ENCODE measurements around the gene ZSWIM6.

Gene ZSWIM6

DNA sequence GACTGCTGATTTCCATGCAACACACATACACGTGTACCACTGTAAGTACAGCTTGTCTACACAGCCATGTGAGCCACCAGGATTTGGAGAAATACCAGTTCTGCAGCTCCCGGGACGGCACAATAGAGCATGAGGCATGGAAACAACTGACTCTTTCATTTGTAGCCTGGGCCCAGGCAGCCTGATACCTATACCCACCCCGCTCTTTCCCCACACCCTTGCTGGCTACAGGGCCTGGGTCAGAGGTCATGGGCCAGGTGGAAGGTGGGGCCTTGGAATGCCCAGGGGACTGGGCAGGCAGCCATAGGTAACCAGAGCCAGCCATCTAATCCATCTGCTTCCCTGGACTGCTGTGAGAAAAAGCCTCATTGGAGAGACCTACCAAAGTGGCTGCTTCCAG, 39.0 kb upstream of the ZSWIM6 start:
- no peak overlapping the region for H3K4me2 ChIP-seq
- no peak overlapping the region for H3K27ac ChIP-seq
- no peak for TF ChIP-seq Cebpa-rat (IDR thresholded peaks at IDR 0.05)

DNA sequence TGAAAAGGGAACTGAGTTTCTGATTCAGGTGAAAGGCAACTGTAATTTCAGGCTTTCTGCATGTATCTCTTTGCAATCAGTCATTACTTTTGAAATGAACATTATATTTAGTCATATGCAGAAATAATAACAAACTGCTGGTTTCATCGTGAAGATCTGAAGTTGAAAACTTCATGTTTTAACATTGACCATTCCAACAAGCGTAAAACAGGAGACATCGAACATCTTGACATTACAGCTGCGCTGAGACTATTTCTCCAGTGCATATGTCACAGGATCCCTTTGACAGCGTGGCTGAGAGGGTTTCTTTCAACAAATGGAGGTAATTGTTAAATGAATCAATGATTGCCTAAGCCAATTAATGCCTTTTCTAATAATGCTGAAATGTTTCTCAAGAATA, 38.2 kb upstream of the ZSWIM6 start:
- H4K20me1 ChIP-seq, result no peaks in the 10 kb centered on the region
- peaks cover 26% of the 10 kb centered on the region for H3K4me1 ChIP-seq
- H3K4me3 ChIP-seq, result no peak overlapping the region
- H3K36me3 ChIP-seq, result no peaks in the 10 kb centered on the region
- no peak overlapping the region for H3K9ac ChIP-seq
- no peak overlapping the region for H3K27ac ChIP-seq
- no peaks in the 10 kb centered on the region for H3K9me3 ChIP-seq
- H3K27me3 ChIP-seq, result no peaks in the 10 kb centered on the region
- TF ChIP-seq Cebpa-rat (IDR thresholded peaks at IDR 0.05), result no peak
- no peak overlapping the region for H3K4me2 ChIP-seq

More for the DNA sequence above, 39.0 kb upstream of the ZSWIM6 start:
- H3K9ac ChIP-seq, result no peak overlapping the region
- no peaks in the 10 kb centered on the region for H3K9me3 ChIP-seq
- H3K36me3 ChIP-seq, result no peaks in the 10 kb centered on the region
- H4K20me1 ChIP-seq, result no peaks in the 10 kb centered on the region
- H3K4me1 ChIP-seq, result peaks cover 26% of the 10 kb centered on the region
- H3K27me3 ChIP-seq, result no peaks in the 10 kb centered on the region
- H3K4me3 ChIP-seq, result no peak overlapping the region

DNA sequence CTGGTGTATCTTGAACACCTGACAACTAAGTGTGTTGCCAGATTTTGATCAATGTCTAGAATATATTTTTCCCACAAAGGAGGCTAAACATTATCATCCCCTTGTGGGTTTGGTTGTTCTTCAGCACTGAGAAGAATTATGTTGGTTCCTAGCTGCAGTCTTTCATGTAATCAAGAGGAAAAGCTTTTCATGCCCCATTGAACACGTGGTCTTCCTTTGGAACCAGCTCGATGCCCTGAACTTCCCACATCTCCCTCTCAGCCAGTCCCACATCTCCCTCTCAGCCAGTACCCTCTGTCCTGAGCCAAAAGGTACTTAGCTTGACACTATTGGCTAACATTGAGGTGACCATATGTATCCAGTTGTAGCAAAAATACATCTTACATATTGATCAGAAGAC, 36.7 kb upstream of the ZSWIM6 start:
- Histone ChIP-seq H3K9ac (no peak overlapping the region), H3K27me3 (no peaks in the 10 kb centered on the region), H3K4me1 (peaks cover 18% of the 10 kb centered on the region), H3K4me3 (no peak overlapping the region), H4K20me1 (no peaks in the 10 kb centered on the region), H3K4me2 (peak overlapping the region; percentile 16), H3K9me3 (no peaks in the 10 kb centered on the region), H3K36me3 (no peaks in the 10 kb centered on the region), H3K27ac (no peak overlapping the region)
- TF ChIP-seq Cebpa-rat (IDR thresholded peaks at IDR 0.05), result no peak

- Histone ChIP-seq H3K4me1 (peaks cover 11% of the 10 kb centered on the region), H3K4me2 (no peak overlapping the region), H4K20me1 (no peaks in the 10 kb centered on the region)
Observed at GRCh38 chr5:61298066-61298465, 34.0 kb upstream of the ZSWIM6 start.

DNA sequence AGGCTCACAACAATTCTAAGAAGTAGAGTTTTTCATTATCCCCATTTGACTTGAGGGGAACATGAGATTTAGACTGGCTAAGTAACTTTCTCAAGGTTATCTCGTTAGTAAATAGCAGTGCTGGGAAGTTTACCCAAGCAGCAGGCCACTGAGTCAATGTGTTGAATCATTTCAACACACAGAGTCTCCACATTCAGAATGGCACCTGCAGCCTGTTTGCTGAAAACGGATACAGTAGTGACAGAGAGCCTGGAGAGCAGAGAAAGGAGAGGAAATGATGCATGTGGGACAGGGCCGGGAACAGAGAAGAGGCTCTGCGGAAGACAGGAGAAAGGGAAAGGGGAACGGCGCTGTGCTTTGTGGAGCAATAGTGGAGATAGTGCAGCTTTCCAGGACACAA, 33.5 kb upstream of the ZSWIM6 start:
- H3K4me2 ChIP-seq, result no peak overlapping the region
- H3K27me3 ChIP-seq, result no peaks in the 10 kb centered on the region
- TF ChIP-seq Cebpa-rat (IDR thresholded peaks at IDR 0.05), result no peak
- peaks cover 11% of the 10 kb centered on the region for H3K4me1 ChIP-seq
- no peaks in the 10 kb centered on the region for H3K9me3 ChIP-seq
- H3K27ac ChIP-seq, result no peak overlapping the region
- no peaks in the 10 kb centered on the region for H3K36me3 ChIP-seq
- no peaks in the 10 kb centered on the region for H4K20me1 ChIP-seq
- no peak overlapping the region for H3K4me3 ChIP-seq
- no peak overlapping the region for H3K9ac ChIP-seq

More at GRCh38 chr5:61298066-61298465, 34.0 kb upstream of the ZSWIM6 start:
- Histone ChIP-seq H3K9ac (no peak overlapping the region), H3K9me3 (no peaks in the 10 kb centered on the region), H3K36me3 (no peaks in the 10 kb centered on the region), H3K27ac (no peak overlapping the region), H3K27me3 (no peaks in the 10 kb centered on the region), H3K4me3 (no peak overlapping the region)
- TF ChIP-seq Cebpa-rat (IDR thresholded peaks at IDR 0.05), result no peak

DNA sequence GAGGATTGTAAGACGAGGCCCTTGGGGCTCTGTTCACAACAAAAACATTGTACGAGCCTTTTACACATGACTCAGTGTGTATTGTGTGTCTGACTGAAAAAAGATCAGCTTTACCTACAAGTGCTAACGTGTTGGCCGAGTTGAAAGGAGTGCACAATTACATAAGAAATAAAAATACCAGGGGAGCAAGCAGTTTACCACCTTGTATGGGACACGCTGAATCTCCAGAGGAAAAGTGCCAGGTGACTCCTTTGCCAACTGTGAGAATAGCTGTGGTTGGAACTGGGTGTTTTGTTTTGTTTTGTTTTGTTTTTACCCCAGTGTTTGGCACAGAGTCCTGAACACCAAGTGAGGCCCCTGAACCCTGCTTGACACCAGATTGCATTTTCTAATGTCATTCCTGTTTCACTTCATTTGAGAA, 32.8 kb upstream of the ZSWIM6 start:
- peaks cover 11% of the 10 kb centered on the region for H3K4me1 ChIP-seq
- H3K9ac ChIP-seq, result no peak overlapping the region
- no peak overlapping the region for H3K4me3 ChIP-seq
- no peak overlapping the region for H3K27ac ChIP-seq
- TF ChIP-seq Cebpa-rat (IDR thresholded peaks at IDR 0.05), result no peak
- H3K9me3 ChIP-seq, result no peaks in the 10 kb centered on the region
- no peaks in the 10 kb centered on the region for H3K36me3 ChIP-seq
- no peaks in the 10 kb centered on the region for H3K27me3 ChIP-seq
- H3K4me2 ChIP-seq, result no peak overlapping the region
- no peaks in the 10 kb centered on the region for H4K20me1 ChIP-seq

DNA sequence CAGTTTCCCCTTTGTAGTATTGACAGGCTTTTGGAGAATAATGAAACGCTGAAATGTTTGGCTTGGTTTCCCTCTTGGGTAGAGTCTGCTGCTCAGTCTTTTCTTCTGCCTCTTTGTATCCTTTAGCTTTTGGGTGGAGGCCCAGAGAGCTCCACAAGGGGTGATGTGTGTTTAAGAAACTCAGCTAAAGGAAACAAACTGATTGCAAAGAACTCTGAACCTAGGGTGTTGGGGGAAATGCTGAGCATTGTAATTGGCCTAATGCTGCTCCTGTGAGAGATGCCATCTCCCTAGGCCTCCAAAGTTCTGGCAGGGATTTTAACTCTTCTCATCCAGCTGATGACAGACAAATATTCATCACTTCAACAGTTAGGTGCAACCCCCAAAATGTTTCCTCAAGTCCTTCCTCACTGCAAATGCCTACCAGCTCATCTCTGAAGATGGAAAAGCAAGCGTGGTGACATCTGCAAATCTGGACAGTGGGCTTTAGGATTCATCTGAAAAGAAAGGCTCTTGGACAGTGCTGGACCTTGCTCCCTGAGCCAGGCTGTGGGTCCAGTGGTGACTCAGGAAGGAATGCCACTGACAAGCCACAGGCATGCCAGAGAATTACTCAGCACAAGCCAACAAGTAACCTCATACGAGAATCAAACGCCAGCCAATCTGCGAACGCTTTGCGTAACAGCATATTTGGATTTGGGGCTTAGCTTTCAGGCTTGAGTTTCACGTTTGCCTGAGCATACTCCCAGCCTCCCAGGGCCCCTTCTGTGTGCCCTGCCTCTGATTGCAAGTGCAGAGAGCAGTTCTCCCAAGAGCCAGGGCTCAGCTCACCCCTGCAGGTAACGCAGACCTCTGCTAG, 30.5 kb upstream of the ZSWIM6 start:
- no peak overlapping the region for H3K9ac ChIP-seq
- H3K36me3 ChIP-seq, result no peaks in the 10 kb centered on the region
- H3K4me1 ChIP-seq, result no peaks in the 10 kb centered on the region
- no peaks in the 10 kb centered on the region for H3K27me3 ChIP-seq
- H4K20me1 ChIP-seq, result no peaks in the 10 kb centered on the region
- H3K4me2 ChIP-seq, result no peak overlapping the region
- H3K27ac ChIP-seq, result no peak overlapping the region
- TF ChIP-seq Cebpa-rat (IDR thresholded peaks at IDR 0.05), result no peak
- H3K4me3 ChIP-seq, result no peak overlapping the region
- H3K9me3 ChIP-seq, result no peaks in the 10 kb centered on the region

GRCh38 chr5:61302200-61302563, 29.9 kb upstream of the ZSWIM6 start:
- H3K27me3 ChIP-seq, result no peaks in the 10 kb centered on the region
- H3K36me3 ChIP-seq, result no peaks in the 10 kb centered on the region
- no peak overlapping the region for H3K4me3 ChIP-seq
- TF ChIP-seq Cebpa-rat (IDR thresholded peaks at IDR 0.05), result no peak
- H3K27ac ChIP-seq, result no peak overlapping the region
- no peaks in the 10 kb centered on the region for H3K9me3 ChIP-seq
- no peak overlapping the region for H3K4me2 ChIP-seq
- H3K9ac ChIP-seq, result no peak overlapping the region
- H3K4me1 ChIP-seq, result no peaks in the 10 kb centered on the region
- no peaks in the 10 kb centered on the region for H4K20me1 ChIP-seq

- no peak for TF ChIP-seq Cebpa-rat (IDR thresholded peaks at IDR 0.05)
- Histone ChIP-seq H3K36me3 (no peaks in the 10 kb centered on the region), H3K27me3 (no peaks in the 10 kb centered on the region), H3K4me1 (no peaks in the 10 kb centered on the region), H3K9ac (no peak overlapping the region), H3K9me3 (no peaks in the 10 kb centered on the region), H3K27ac (no peak overlapping the region), H4K20me1 (no peaks in the 10 kb centered on the region), H3K4me2 (no peak overlapping the region), H3K4me3 (no peak overlapping the region)
Observed at GRCh38 chr5:61303346-61303745, 28.7 kb upstream of the ZSWIM6 start.

DNA sequence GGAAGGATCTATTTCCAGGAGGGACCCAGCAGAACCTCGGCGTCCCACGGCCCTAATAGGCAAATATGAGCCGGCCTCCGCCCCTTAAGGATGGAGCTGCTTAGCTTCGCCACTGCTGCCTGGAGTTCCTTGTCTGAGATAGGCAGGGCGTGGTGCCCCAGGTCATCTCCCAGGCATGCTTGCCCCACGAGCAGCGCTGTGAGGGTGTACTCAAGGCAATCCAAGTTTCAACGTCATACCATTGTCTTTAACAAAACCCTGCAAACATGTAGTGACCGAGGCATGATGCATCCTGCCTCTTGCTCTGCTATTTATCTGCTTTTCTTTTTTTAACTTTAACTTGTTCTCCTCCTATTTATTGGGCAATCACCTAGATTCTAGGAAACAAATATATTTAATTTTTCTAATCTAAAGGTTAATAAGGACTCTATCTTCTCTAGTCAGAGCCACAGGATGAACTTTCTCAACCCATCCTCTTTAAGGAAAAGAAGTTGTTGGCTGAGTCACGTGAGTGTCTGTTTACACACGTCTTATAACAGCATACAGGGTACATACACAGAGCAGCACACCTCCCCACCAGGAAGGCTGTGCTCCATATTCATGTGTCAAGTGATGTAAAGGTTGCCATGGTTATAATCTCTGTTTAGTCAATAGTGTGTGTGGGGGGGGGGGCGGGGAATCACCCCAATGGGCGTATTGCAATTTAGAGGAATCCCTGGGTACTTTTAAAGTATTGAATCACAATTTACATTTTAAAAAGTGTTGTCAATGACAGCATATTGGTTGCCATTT, 27.3 kb upstream of the ZSWIM6 start:
- Histone ChIP-seq H3K4me2 (no peak overlapping the region), H3K27me3 (no peaks in the 10 kb centered on the region), H3K4me1 (no peaks in the 10 kb centered on the region), H3K36me3 (no peaks in the 10 kb centered on the region), H3K27ac (no peak overlapping the region), H4K20me1 (no peaks in the 10 kb centered on the region), H3K9ac (no peak overlapping the region), H3K9me3 (no peaks in the 10 kb centered on the region), H3K4me3 (no peak overlapping the region)
- TF ChIP-seq Cebpa-rat (IDR thresholded peaks at IDR 0.05), result no peak
